IPS-15b (cell line): ENCODE results near the gene CCDC174.

ENCODE experiments used
- H3K27me3 ChIP-seq: one replicate; pipeline ENCODE4 v1.6.1; 2013; ENCODE audit warnings: low read length; ENCODE audit not compliant: control insufficient read depth, insufficient read depth
- H3K36me3 ChIP-seq: one replicate; pipeline ENCODE4 v1.6.1; 2013; ENCODE audit warnings: low read length; ENCODE audit not compliant: control insufficient read depth, insufficient read depth
- H3K4me1 ChIP-seq: one replicate; pipeline ENCODE4 v1.6.1; 2013; ENCODE audit warnings: mild to moderate bottlenecking, low read length; ENCODE audit not compliant: control insufficient read depth, insufficient read depth
- H3K4me3 ChIP-seq: one replicate; pipeline ENCODE4 v1.5.1; 2013; ENCODE audit warnings: low read depth, low read length
- H3K9ac ChIP-seq: one replicate; pipeline ENCODE4 v1.6.1; 2013; ENCODE audit warnings: low read depth, mild to moderate bottlenecking, low read length
- H3K9me3 ChIP-seq: one replicate; pipeline ENCODE4 v1.6.1; 2013; ENCODE audit warnings: mild to moderate bottlenecking, low read length; ENCODE audit not compliant: control insufficient read depth, insufficient read depth

CCDC174 gene

GRCh38 chr3:14630404-14631100 lies 21.0 kb upstream of the CCDC174 start:
- Histone ChIP-seq H3K9ac (no peak overlapping the region), H3K9me3 (no peaks in the 10 kb centered on the region), H3K36me3 (no peaks in the 10 kb centered on the region), H3K4me3 (no peak overlapping the region), H3K4me1 (peaks cover under 1% of the 10 kb centered on the region), H3K27me3 (no peaks in the 10 kb centered on the region)

DNA sequence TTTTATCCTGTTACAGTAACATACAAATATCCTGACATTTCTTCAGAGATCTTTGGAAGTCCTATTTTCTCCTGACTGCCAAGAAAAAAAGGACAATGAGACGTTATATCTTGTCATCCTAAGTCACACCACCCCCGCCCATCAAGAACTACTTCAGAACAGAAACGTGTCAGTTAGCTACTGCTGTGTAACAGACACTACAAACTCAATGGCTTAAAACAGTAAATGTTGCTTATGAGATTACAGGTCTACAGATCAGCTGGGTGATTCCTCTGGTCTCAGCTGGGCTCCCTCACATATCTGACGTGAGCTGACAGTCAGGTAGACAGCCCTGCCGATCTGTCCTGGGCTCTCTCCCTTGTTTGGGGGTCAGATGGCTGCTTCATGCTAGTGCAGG lies 20.5 kb upstream of the CCDC174 start:
- Histone ChIP-seq H3K4me3 (no peak overlapping the region), H3K27me3 (no peaks in the 10 kb centered on the region), H3K4me1 (no peaks in the 10 kb centered on the region), H3K9me3 (no peaks in the 10 kb centered on the region), H3K9ac (no peak overlapping the region), H3K36me3 (no peaks in the 10 kb centered on the region)

DNA sequence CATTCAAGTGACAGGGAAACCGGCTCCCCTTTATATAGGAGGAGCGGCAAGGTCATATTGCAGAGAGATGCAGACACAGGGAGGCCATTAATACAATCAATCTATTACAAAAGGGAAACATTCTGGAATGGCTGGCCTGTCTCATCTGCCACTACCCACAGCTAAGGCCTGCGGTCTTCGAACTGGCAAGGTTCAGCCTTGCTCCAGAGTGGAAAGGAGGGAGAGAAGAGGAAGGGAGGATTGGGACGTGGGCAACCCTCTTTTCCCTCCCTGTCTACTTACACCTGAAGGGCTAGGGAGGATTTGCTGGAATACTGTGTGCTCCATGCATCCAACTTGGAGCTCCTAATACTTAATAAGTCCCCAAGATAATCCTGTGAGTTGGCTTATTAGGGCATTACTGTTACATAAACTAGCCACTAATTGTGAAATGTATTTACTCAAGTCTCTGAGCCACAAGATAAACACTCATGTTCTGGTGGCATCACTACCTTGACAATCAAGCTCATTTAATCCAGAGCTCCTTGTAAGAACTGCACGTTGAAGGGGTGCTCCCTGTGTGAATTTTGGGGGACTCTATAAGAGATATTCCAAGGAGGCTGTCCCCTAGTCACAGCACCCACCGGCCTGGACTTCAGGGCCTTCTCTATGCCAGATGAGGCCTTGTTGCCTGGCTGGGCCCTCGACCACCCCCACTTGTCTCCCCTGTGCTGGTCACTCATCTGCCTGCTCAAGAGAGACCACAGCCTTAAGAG lies 19.7 kb upstream of the CCDC174 start:
- no peaks in the 10 kb centered on the region for H3K4me1 ChIP-seq
- no peak overlapping the region for H3K4me3 ChIP-seq
- no peaks in the 10 kb centered on the region for H3K36me3 ChIP-seq
- no peaks in the 10 kb centered on the region for H3K27me3 ChIP-seq
- no peak overlapping the region for H3K9ac ChIP-seq
- no peaks in the 10 kb centered on the region for H3K9me3 ChIP-seq

DNA sequence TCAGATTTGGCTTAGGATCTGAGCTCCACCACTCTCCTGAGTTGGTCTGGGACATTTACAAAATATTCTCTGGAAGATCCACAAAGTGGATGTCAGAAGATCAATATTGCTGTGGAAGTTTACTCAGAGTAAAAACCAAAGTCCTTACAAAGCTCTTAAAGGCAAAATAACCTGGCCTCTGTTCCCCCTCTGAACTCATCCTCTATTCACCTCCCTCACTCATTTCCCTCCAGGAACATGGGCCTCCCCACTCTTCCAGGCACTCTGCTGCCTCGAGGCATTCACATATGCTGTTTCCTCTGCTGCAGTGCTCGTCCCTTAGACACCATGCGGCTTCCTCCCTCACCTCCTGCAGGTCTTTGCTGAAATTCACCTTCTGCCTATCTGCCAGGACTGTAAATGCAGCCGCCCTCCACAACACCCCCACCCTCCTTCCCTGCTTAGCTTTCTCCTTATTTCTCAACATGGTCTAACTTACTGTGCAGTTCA lies 19.1 kb upstream of the CCDC174 start:
- no peak overlapping the region for H3K4me3 ChIP-seq
- no peaks in the 10 kb centered on the region for H3K27me3 ChIP-seq
- H3K4me1 ChIP-seq = no peaks in the 10 kb centered on the region
- H3K36me3 ChIP-seq = no peaks in the 10 kb centered on the region
- no peak overlapping the region for H3K9ac ChIP-seq
- no peaks in the 10 kb centered on the region for H3K9me3 ChIP-seq

DNA sequence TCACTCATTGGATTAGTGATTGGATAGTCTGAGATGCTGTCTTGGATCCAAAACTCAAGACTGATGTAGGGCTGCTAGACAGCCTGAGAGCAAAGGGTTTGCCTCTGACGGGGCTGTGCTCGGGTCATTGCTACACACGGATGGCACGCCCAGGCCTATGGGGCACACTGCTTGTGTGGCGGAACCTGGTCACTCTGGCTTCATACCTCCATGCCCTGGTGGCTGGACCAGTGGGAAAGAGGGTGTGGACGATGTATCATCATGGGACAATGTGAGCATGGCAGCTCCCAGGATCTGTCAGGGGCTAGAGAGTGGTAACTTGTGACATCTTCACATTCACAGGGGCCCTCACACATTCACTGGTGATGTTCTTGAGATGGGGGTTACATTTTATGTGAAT lies 18.1 kb upstream of the CCDC174 start:
- H3K4me1 ChIP-seq = no peaks in the 10 kb centered on the region
- no peak overlapping the region for H3K4me3 ChIP-seq
- no peak overlapping the region for H3K9ac ChIP-seq
- H3K9me3 ChIP-seq = no peaks in the 10 kb centered on the region
- H3K27me3 ChIP-seq = no peaks in the 10 kb centered on the region
- no peaks in the 10 kb centered on the region for H3K36me3 ChIP-seq

DNA sequence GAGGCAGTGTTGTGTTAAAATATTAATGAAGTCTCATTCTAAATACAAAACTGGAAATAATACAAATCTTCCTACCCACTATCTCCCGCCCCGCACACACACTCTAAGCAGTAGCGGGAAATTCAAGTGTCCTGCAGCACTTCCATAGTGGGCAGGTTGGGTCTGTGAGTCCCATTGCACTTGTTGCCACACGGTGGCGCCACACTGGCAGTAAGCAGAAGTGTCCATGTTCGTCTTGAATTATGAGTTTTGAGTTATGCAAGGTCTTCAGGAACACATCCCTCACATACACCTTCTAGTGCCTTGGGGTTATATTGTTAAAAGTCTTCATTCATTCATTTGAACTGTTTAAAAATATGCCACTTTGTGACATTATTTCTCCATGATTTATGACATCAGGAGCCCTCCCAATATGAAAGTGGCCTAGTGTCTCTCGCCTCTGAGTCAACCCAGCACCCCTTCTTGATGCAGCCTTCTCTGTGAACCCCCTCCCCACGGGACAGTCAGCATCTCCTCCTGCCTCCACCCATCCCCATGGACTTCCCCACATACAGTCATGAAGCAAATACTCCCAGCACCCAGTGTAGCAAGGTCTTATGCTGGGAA lies 17.6 kb upstream of the CCDC174 start:
- Histone ChIP-seq H3K9me3 (no peaks in the 10 kb centered on the region), H3K4me1 (no peaks in the 10 kb centered on the region), H3K9ac (no peak overlapping the region), H3K4me3 (no peak overlapping the region), H3K27me3 (no peaks in the 10 kb centered on the region), H3K36me3 (no peaks in the 10 kb centered on the region)

DNA sequence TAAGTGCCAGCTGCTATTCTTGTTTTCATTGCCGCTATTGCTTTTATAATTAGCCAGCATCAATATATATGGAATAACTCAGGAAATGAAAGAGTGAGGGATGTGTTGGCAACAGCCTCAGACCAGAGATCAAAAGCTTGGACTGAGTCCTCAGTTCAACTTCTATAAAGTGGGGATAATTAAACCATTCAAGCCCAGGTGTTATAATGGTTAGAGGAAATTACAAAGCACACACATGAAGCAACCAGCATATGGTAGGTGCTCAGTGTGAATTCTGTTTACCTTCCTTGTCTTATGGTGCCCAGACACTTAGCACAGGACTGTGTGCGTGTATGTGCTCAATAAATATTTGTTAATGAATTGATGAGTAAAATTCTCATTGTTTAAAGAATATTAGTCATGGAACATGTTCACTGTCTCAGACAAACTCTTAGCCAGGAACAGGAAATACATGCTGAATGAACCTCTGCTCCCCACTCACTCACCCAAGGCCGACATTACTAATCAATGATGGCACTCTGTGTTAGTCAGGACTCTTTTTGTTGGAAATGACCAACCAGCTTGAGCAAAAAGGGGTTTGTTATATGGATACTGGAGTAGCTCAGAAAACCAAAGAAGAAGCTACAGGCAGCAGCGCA lies 16.7 kb upstream of the CCDC174 start:
- Histone ChIP-seq H3K36me3 (no peaks in the 10 kb centered on the region), H3K4me1 (no peaks in the 10 kb centered on the region), H3K9me3 (no peaks in the 10 kb centered on the region), H3K9ac (no peak overlapping the region), H3K27me3 (no peaks in the 10 kb centered on the region), H3K4me3 (no peak overlapping the region)

DNA sequence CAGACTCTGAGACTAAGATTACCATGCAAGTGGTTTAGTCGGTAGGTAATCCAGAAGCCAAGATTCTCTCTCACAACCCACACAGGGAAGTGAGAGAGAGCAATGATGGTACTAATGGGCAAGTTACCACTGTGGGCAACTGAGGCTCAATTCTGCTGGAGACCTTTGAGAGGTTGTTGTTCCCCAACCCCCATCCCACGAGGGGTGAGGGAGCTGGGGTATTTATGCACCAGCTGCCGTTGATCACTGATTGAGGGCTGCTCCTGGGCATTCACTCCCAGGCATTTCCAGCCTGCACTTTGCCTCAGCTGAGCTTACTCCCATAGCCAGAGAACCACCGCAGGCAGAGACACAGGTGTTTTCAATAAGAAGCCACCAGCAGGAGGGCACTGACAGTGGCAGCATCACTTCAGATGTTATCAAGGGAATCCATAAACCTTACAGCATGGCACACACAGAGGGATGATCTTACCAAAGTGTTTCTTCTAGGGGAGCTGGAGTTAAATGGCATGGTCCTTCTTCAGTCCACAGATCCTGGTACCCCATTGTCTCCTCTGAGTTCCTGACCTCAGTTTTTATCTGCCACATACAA lies 15.0 kb upstream of the CCDC174 start:
- no peak overlapping the region for H3K4me3 ChIP-seq
- H3K9me3 ChIP-seq = no peaks in the 10 kb centered on the region
- no peaks in the 10 kb centered on the region for H3K36me3 ChIP-seq
- no peaks in the 10 kb centered on the region for H3K27me3 ChIP-seq
- H3K9ac ChIP-seq = no peak overlapping the region
- peaks cover 3% of the 10 kb centered on the region for H3K4me1 ChIP-seq

- H3K27me3 ChIP-seq = no peaks in the 10 kb centered on the region
- no peaks in the 10 kb centered on the region for H3K9me3 ChIP-seq
- peaks cover 3% of the 10 kb centered on the region for H3K4me1 ChIP-seq
- H3K9ac ChIP-seq = no peak overlapping the region
- H3K36me3 ChIP-seq = no peaks in the 10 kb centered on the region
- H3K4me3 ChIP-seq = no peak overlapping the region
These were observed 11.4 kb upstream of the CCDC174 start for GRCh38 chr3:14640157-14640562.

- no peaks in the 10 kb centered on the region for H3K27me3 ChIP-seq
- peaks cover 3% of the 10 kb centered on the region for H3K4me1 ChIP-seq
- H3K9ac ChIP-seq = no peak overlapping the region
- H3K9me3 ChIP-seq = no peaks in the 10 kb centered on the region
- H3K4me3 ChIP-seq = no peak overlapping the region
- H3K36me3 ChIP-seq = no peaks in the 10 kb centered on the region
These were observed 10.8 kb upstream of the CCDC174 start for GRCh38 chr3:14640734-14641133.

- no peaks in the 10 kb centered on the region for H3K36me3 ChIP-seq
- H3K4me1 ChIP-seq = peaks cover 3% of the 10 kb centered on the region
- H3K9me3 ChIP-seq = no peaks in the 10 kb centered on the region
- no peaks in the 10 kb centered on the region for H3K27me3 ChIP-seq
- H3K4me3 ChIP-seq = no peak overlapping the region
- no peak overlapping the region for H3K9ac ChIP-seq
These were observed 10.2 kb upstream of the CCDC174 start for GRCh38 chr3:14641346-14641745.
